Activated T-cell treated with anti-CD3 and anti-CD28 coated beads for 4 hours (primary cell): ENCODE results near the gene ULBP1.
"Not testable (repeated sequence)": the region's sequence is repeated elsewhere in the genome, so short reads cannot be mapped to it uniquely, and the experiment has no call there.

Experiments used
- DNase-seq: peaks from one replicate; pipeline ENCODE4 v3.0.0-alpha.2; 2020

Gene ULBP1

GRCh38 chr6:150008588-150008987 lies 44.8 kb downstream of the ULBP1 start:
- DNase-seq, result no peak

DNA sequence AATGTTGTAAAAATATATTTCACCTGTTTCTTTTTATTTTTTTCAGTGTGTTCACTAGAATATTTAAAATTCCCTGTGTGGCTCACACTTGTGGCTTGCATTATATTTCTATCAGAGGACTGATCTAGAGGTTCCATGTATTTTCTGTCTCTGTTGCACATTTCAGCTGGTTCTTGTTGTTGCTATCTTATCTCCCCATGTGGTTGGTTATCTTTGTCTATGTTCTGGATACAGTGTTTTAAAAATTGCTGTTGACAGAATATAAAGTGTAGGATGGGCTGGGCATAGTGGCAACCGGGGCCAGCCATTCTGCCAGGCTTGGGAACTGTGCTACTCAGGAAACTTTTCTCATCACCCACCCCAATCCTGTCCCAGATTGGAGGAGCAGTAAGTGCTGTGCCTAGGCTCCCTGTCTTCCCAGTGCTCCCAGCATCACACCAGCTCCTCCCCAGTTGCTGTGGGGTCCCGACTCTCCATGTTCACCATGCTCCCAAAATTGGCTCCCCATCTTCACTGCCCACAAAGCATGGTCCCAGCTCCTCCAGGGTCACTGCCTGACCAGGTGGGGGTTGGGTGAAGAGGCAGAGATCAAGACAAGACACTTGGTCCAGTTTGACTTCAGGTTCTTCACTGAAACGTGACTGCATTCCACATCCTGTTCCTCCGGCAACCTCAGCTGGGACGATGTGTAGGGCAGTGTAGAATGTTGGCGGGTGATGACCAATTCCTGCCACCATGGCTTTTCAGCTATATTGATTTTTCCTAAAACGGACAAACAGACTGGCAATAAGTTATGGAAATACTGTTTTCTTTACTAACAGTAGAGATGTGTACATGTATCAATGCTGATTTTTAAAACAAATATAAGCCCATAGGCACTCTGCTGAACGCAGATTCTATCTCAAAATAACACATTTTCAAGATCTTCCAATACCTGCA lies 49.4 kb downstream of the ULBP1 start:
- DNase-seq, result not testable (repeated sequence)

GRCh38 chr6:150013785-150014622 lies 50.3 kb downstream of the ULBP1 start:
- DNase-seq, result not testable (repeated sequence)

DNA sequence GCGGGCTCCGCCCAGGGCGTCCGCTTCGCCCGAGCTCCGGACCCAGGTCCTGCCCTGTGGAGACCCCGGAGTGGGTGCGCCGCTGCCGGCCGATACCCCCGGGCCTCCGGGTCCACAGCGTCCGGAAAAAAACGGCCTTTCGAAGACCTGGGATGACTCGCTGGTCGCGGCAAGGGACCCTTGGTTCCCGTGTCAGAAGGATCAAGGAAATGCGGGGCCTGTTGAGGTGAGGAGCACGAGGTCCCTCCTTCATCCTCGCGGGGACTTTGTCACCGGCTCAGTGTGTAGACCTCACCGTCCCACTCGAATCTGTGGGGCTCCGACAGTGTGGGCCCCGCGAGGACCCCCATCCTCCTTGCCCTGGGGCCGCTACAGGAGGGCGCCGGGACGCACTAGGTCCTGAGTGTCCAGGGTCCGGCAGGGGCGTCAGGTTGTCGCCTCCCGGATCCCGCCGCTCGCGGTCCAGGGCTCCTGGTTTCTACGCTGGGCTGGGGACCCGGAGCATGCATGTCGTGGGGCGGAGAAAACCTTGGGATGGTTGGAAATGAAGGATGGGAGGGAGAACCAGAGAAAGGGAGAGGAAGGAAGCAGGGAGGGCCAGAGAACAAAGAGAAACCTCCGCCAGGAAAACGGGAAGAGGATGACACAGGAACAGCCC lies 51.0 kb downstream of the ULBP1 start:
- DNase-seq, result not testable (repeated sequence)

DNA sequence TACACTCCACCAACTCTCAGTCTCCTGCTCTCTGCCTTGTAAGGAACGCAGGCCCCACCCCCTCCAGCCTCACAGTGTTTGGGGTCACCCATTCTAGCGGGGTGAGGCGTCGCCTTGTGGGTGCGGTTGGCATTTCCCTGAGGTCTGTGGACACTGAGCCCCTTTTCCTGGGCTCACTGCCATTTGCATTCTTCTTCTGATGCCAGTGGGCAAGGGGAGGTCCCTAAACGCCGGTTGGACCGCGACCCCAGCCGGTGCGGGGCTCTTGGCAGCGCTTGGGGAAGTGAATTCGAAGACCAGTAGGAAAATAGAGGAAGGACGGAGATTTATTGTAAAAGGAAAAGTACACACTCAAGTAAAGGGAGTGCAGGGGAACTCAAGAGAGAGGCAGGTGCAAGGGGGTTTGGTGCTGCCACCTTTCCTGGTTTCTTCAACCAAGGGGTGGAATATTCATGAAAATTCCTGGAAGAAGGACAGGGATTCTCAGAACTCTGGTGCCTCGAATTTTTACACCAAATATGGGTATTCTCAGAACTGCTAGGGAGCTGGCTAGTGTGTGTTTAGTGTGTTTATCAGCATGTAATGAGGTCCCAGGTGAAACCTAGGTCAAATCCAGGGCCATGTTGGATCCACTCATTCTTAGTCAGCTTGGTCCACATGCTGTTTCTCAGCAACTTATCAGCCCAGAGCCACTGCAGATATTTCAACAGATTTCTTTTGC lies 51.7 kb downstream of the ULBP1 start:
- DNase-seq, result not testable (repeated sequence)

DNA sequence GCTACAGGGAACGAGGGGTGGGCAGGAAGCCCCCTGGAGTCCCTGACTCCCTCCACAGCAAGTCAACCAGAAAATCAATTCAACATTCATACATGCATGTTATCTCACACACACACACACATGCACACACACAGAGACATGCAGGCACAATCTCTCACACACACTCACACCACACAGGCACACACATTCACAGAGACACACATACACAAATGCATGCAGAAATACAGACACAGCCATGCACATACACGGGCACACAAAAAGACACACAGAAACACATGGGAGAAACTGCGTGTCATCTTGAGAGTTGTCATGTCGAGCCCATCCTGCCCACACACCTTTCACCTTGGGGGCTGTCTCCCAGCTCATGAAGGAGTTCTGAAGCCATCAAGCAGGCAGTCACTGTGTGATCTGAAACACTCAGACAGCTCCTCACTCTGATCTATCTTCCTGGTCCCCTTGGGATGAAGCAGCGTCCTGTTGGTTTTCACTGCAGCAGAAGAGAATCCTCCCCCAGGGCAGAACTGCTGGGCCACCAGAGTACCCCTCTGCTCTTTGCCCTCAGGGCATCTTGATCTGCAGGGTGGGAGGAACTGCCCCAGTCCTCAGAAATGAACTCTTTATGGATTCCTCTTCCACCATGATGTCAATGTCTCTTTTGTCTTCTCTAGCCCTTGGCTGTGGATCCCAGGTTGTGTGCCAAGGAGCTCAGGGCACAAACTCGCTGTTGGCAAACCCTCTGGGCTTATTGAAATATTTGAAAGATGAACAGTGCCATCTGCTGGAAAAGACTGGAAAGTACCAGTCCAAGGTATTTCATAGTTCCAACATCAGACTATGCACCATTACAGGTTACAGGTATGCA lies 52.8 kb downstream of the ULBP1 start:
- peak; percentile 45 for DNase-seq

DNA sequence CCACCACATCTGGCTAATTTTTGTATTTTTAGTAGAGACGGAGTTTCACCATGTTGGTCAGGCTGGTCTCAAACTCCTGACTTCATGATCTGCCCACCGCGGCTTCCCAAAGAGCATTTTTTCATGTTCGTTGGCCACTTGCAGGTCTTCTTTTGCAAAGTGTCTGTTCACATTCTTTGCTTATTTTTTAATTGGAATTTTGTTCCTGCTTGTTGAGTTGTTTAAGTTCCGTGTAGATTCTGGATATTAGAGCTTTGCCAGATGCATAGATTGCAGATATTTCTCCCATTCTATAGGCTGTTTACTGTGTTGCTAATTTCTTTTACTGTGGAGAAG lies 53.4 kb downstream of the ULBP1 start:
- DNase-seq, result not testable (repeated sequence)

DNA sequence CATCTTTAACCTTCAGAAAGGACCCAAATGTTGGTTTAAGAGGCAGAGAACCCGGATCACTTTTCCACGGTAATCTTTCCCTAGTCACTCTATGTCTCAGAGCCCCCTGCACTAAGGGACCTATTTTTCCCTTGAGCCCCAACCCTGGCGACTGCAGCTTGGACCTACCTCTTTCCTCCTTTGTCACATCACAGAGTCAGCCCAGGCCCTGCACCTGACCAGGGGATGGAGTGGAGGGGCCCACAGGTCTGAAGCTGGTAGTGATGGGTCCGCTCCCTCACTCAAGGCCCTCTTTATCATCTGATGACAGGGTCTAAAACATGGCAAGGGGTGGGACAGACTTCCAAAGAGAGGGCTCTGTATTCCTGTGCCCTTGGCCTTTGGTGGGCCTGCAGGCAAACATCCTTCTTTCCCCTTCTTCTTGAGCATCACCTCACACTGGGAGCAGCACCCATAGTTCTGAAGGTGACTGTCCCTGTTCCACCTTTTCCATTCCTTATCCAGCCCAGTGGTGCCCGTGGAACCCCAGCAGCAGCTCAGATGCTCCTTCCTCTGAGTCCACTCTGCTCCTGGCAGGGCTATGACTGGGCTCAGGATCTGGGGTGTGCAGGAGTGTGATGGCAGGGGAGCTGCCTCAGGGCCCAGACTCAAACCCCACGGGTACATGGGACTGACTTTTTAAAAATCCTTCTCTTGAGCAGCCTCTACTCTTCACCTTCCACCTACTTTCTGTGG lies 55.3 kb downstream of the ULBP1 start:
- DNase-seq, result no peak

DNA sequence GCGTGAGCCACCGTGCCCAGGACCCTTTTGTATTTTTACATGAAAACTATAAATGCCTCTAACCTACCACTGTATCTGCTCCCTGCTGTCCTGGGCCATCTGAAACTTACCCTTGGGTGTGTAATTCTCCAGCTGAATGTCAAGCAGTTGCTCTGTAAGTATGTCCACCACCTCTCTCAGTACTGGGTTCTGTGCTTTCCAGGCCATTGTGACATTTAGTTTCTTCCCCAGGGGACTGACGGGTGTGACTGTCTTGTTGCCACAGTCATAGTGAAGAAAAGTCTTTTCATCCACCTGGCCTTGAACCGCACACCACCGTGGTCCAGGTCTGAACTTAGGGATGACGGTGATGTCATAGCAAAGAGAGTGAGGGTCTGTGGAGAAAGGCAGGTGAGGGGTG lies 58.1 kb downstream of the ULBP1 start:
- not testable (repeated sequence) for DNase-seq
